Aorta (tissue), 5 donors: ENCODE measurements around the gene MAPT. TPM values are rescaled to one million over a fixed set of nuclear protein-coding genes. Genes with fewer than 3 reads are reported as not detected.
"Not testable (repeated sequence)": the region's sequence is repeated elsewhere in the genome, so short reads cannot be mapped to it uniquely, and the experiment has no call there.

Experiments used
- ATAC-seq: fragments of 200-7000 bp; cut with Tn5 transposase; one replicate; pipeline ENCODE4 v1.9.1; 2022; ENCODE audit warnings: moderate library complexity; ENCODE audit not compliant: low FRiP score
- DNase-seq, 2 donors: peaks; one replicate each; pipeline ENCODE4 v3.0.0-alpha.2; 2020
- H3K27ac ChIP-seq, 2 donors: one replicate each; pipeline ENCODE4 v1.5.1; 2013; ENCODE audit warnings: low read length in 2 of 2, mild to moderate bottlenecking in 2 of 2, moderate library complexity in 2 of 2, control low read depth in 1 of 2, inconsistent platforms in 1 of 2, low read depth in 1 of 2
- H3K27me3 ChIP-seq, 2 donors: one replicate each; pipeline ENCODE4 v1.6.1; 2013; ENCODE audit warnings: control low read depth in 1 of 2, low read length in 1 of 2, mild to moderate bottlenecking in 1 of 2, moderate library complexity in 1 of 2; ENCODE audit not compliant: insufficient read depth in 2 of 2, control insufficient read depth in 1 of 2
- H3K36me3 ChIP-seq, 2 donors: one replicate each; pipeline ENCODE4 v1.6.1; 2013; ENCODE audit warnings: control low read depth in 1 of 2, low read length in 1 of 2, mild to moderate bottlenecking in 1 of 2; ENCODE audit not compliant: insufficient read depth in 2 of 2, control insufficient read depth in 1 of 2
- H3K4me1 ChIP-seq, 2 donors: one replicate each; pipeline ENCODE4 v1.6.1; 2013; ENCODE audit warnings: low read length in 2 of 2, control low read depth in 1 of 2, mild to moderate bottlenecking in 1 of 2, moderate library complexity in 1 of 2; ENCODE audit not compliant: insufficient read depth in 2 of 2, control insufficient read depth in 1 of 2
- H3K4me3 ChIP-seq, 2 donors: one replicate each; pipeline ENCODE4 v1.5.1; 2013; ENCODE audit warnings: low read length in 2 of 2, control low read depth in 1 of 2, mild to moderate bottlenecking in 1 of 2
- H3K9me3 ChIP-seq: one replicate; pipeline ENCODE4 v1.6.1; 2013; ENCODE audit warnings: mild to moderate bottlenecking, low read length; ENCODE audit not compliant: control insufficient read depth
- WGBS, 2 donors: extraction: QIAGEN DNeasy Blood & Tissue Kit; methylation state at CpG; one replicate each; pipeline ENCODE4 v1.1.7; 2013; 5-methylcytosine and 5-hydroxymethylcytosine counted together
- intact Hi-C, 2 donors: fragments of 100-400 bp; cut with DNase I; formaldehyde crosslinking; loops; one replicate each; pipeline versions ENCODE4 v1.14.2 to v1.15.0; 2022
- polyA plus RNA-seq, 2 donors: library from polyadenylated mRNA; stranded (reverse); fragments of 200-250 nt; gene quantifications; one replicate each; pipeline ENCODE4 v1.2.3, GENCODE V29; 2013
- total RNA-seq, 2 donors: library from RNA; stranded (reverse); fragmentation: NEBNext Ultra II Directional; extraction: Animal tissue kit (Norgen Biotek cat#: 25700); gene quantifications; one replicate each; pipeline ENCODE4 v1.2.1, GENCODE V29; 2021
- donor health status: healthy with polysubstance abuse.
- donor health status: Bipolar disorder and iron deficiency.
- donor health status: DM: no; HTN: no; CAD: no.
- donor health status: DM: no; HTN: no; CAD: no.
- donor health status: DM: yes; HTN: yes; CAD: no.

Gene MAPT
- total and polyA plus RNA-seq, 4 donors: 0.13 to 3.9 (median 0.90) TPM

DNA sequence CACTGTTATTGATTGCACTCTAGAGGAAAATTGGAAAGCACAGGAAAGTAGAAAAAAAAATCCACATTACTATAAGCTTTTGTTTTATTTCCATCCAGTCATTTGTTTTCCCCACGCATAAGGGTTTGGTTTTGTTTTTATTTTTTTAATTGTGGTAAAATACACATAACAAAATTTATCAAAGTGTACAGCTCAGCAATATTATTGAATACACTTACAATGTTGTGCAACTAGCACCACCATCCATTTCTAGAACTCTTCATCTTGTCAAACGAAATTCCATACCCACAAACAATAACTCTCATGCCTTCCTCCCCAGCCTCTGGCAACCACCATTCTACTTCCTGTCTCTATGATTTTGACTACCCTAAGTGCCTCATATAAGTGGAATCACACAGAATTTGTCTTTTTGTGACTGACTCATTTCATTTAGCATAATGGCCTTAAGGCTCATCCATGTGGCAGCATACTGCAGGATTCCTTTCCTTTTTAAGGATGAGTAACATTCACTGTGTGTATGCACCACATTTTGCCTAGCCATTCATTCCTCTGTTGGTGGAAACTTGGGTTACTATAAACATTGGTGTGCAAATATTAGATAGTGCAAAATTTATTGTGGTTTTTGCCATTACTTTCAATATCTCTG lies 38.5 kb upstream of the MAPT start:
- no peaks in the 10 kb centered on the region for H3K27me3 ChIP-seq
- no peaks in the 10 kb centered on the region for H3K9me3 ChIP-seq
- no peaks in the 10 kb centered on the region for H3K36me3 ChIP-seq
- DNase-seq (no peak), ATAC-seq (no peak)
- H3K27ac ChIP-seq: no peak overlapping the region
- 58 to 59% methylated on average over 2 of the region's 2 CpGs for WGBS, 2 donors
- H3K4me1 ChIP-seq: no peaks in the 10 kb centered on the region
- intact Hi-C loops: no loop called here
- no peak overlapping the region for H3K4me3 ChIP-seq

DNA sequence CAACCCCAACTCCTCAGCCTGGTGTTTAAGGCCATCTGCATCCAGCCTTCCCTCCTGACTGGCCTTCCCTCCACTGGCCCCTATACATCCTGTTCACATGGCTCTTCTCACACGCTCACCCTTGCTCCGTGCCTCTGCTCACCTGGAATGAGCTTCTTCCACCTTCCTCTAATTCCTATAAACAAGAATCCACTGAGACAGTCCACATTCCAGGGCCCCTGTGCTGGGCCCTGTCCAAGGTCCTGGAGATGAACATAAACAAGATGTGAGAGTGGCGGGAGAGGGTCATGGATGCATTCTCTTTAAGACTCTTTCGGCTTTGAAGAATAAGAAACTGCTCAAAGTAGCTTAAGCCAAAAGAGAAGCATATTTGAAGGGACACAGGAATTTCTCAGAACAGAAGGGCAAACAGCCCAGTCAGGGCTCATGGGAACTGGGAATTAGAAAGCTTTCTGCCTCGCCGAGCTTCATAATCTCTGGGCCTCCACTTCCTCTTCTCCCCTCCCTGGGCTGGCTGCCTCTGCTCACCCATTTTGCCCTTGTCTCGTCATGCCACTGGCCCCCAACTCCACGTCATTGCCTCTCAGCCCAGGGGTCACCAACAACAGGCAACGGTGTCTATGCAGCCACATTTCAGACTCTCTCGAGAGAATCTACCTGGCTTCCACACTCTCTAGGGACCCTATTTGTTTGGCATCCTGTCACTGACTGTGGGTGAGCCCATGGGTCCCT lies 36.2 kb upstream of the MAPT start:
- no peak for DNase-seq
- Histone ChIP-seq H3K4me1 (no peaks in the 10 kb centered on the region), H3K27me3 (no peaks in the 10 kb centered on the region), H3K4me3 (no peak overlapping the region), H3K36me3 (no peaks in the 10 kb centered on the region), H3K27ac (no peak overlapping the region), H3K9me3 (no peaks in the 10 kb centered on the region)
- 21 to 22% methylated on average over 10 of the region's 10 CpGs for WGBS, 2 donors
- ATAC-seq: no peak
- intact Hi-C loops: no loop called here

DNA sequence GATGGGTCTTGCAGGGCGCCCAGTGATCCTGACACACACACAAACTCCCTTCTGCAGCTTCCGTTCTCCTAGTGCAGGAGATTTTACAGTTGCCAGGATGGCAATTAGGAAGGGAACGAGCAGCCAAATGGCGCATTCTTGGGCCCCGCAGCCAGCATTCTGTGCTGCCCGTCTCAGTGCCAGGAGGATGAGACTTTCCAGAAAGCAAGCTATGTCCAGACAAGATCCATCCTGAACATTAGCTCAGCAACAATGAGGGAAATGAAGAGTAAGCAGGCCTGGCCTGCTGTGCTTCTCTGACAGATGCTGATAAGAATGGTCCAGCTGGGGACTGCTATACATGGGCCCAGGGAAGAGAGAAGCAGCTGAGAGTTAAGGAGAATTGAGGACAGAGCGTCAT lies 33.2 kb upstream of the MAPT start:
- H3K36me3 ChIP-seq: no peaks in the 10 kb centered on the region
- WGBS, 2 donors: 70 to 73% methylated on average over 7 of the region's 7 CpGs
- H3K4me1 ChIP-seq: no peaks in the 10 kb centered on the region
- ATAC-seq: no peak
- no peak overlapping the region for H3K27ac ChIP-seq
- intact Hi-C loops: no loop called here
- H3K4me3 ChIP-seq: no peak overlapping the region
- DNase-seq: no peak
- no peaks in the 10 kb centered on the region for H3K27me3 ChIP-seq
- H3K9me3 ChIP-seq: no peaks in the 10 kb centered on the region

DNA sequence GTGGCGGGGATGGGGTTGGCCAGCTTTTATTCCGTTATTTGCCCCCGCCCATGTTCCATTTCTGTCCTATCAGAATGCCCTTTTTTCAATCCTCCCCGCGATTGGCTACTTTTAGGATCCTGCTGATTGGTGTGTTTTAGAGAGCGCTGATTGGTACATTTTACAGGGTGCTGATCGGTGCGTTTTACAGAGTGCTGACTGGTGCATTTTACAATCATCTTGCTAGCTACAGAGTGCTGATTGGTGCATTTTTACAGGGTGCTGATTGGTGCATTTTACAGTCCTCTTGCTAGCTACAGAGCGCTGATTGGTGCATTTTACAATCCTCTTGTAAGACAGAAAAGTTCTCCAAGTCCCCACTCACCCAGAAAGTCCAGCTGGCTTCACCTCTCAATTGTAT lies 32.2 kb upstream of the MAPT start:
- H3K27me3 ChIP-seq, H3K27ac ChIP-seq, ATAC-seq, H3K9me3 ChIP-seq, H3K4me3 ChIP-seq, H3K36me3 ChIP-seq, H3K4me1 ChIP-seq, DNase-seq, intact Hi-C loops: not testable (repeated sequence)
- WGBS, 2 donors: 81 to 85% methylated on average over 9 of the region's 9 CpGs

DNA sequence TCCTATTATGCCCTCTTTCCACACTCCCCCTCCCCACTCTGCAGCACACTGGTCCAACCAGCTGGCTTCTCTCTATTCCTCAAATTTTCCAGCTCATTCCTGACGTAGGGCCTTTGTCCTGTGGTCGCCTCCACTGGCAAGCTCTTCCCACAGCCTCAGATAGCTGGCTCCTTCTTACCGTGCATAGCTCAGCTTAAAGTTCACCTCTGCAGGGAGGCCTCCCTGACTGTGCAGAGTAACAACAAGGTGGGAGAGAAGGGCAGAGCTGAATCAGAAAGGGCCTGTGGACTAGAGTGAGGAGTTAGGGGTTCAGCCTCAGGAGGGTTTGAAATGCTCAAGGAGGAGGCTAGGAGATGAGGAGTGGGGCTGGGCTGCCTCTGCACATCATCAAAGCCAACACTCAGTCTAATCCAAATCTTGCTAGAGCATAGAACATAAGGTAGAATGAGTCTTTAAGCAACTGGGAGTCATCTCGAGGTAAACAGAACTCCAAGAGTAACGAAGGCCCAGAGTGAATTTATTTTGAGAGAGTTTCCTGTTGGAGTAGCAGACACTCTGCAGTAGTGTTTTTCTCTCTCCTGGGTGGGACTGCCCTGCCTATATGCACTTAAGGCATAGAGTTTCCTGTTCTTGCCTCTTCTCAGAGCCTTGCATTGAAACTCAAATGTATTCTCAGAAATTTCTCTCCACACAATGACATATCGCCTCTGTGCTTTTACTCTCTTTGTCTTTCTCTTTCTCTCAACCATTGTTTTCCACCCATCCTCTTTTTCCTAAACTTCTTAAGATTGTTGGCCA lies 30.3 kb upstream of the MAPT start:
- ATAC-seq: no peak
- no peaks in the 10 kb centered on the region for H3K27me3 ChIP-seq
- H3K9me3 ChIP-seq: no peaks in the 10 kb centered on the region
- H3K4me1 ChIP-seq: no peaks in the 10 kb centered on the region
- 43 to 46% methylated on average over 6 of the region's 6 CpGs for WGBS, 2 donors
- no peak for DNase-seq
- no peaks in the 10 kb centered on the region for H3K36me3 ChIP-seq
- no peak overlapping the region for H3K4me3 ChIP-seq
- no peak overlapping the region for H3K27ac ChIP-seq
- intact Hi-C loops: no loop called here

DNA sequence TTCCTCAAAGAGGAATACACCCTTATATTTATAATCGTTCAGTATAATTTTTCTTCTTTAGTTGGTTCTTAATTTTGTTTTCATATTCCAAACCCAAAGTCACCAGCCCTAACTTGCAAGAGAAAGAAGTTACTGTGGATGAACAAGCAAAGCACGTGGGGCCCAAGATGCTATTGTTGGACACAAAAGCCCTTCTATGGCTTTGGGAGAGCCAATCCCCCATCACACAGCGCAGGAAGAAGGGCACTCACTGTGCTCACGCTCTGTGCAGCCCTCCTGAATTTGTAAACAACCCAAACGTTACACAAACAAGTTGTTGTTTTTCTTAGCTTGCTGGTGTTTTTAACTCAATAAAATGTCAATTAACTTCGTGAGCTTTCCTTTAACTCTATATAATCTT lies 27.2 kb upstream of the MAPT start:
- no peak for ATAC-seq
- 54 to 63% methylated on average over 6 of the region's 6 CpGs for WGBS, 2 donors
- H3K27me3 ChIP-seq: no peaks in the 10 kb centered on the region
- no peaks in the 10 kb centered on the region for H3K9me3 ChIP-seq
- DNase-seq: no peak
- H3K27ac ChIP-seq: no peak overlapping the region
- no peaks in the 10 kb centered on the region for H3K36me3 ChIP-seq
- intact Hi-C loops: no loop called here
- H3K4me1 ChIP-seq: no peaks in the 10 kb centered on the region
- H3K4me3 ChIP-seq: no peak overlapping the region

DNA sequence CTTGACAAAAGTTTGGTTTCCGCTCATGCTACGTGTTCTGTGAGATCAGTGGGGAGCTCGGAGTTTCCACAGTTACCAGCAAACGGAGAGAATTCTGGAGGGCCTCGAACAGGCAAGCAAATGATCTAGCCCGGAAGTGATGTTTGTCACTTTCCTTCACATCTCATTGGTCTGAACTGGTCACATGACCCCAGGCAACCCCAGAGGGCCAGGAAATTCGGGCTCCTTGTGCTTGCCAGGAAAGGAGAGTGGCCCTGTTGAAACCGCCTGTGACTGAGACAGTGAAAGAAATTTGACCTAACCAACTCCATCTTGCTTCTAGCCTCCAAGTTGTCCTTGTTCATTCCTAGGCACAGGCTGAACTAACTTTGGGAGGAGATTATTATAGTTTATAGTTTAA lies 26.7 kb upstream of the MAPT start:
- Histone ChIP-seq H3K27ac (no peak overlapping the region), H3K36me3 (no peaks in the 10 kb centered on the region), H3K4me1 (no peaks in the 10 kb centered on the region), H3K4me3 (no peak overlapping the region), H3K9me3 (no peaks in the 10 kb centered on the region), H3K27me3 (no peaks in the 10 kb centered on the region)
- intact Hi-C loops: no loop called here
- no peak for ATAC-seq
- no peak for DNase-seq
- WGBS, 2 donors: 56 to 58% methylated on average over 8 of the region's 8 CpGs

DNA sequence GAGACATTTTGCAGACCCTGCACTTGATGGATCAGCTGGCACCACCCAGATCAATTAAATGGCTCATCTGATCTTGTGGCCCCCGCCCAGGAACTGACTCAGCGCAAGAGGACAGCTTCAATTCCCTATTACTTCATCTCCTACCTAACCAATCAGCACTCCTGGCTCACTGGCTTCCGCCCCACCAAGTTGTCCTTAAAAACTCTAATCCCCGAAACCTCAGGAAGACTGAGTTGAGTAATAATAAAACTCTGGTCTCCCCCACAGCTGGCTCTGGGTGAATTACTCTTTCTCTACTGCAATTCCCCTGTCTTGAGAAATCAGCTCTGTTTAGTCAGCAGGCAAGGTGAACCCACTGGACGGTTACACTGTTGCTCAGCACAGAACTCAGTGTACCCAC lies 26.1 kb upstream of the MAPT start:
- no peak overlapping the region for H3K27ac ChIP-seq
- ATAC-seq (no peak), DNase-seq (no peak)
- no peaks in the 10 kb centered on the region for H3K4me1 ChIP-seq
- 54 to 77% methylated on average over 5 of the region's 5 CpGs for whole genome bisulfite sequencing, 2 donors
- no peaks in the 10 kb centered on the region for H3K27me3 ChIP-seq
- H3K4me3 ChIP-seq: no peak overlapping the region
- H3K9me3 ChIP-seq: no peaks in the 10 kb centered on the region
- no peaks in the 10 kb centered on the region for H3K36me3 ChIP-seq
- intact Hi-C loops: no loop called here
